IPS-18a (cell line): ENCODE data around the gene UBAC2.
"Not testable (repeated sequence)": the region's sequence is repeated elsewhere in the genome, so short reads cannot be mapped to it uniquely, and the experiment has no call there.

Experiments used
- H3K27ac ChIP-seq: one replicate; pipeline ENCODE4 v1.5.1; 2013; ENCODE audit warnings: low read length
- H3K27me3 ChIP-seq: one replicate; pipeline ENCODE4 v1.6.1; 2013; ENCODE audit warnings: mild to moderate bottlenecking, low read length; ENCODE audit not compliant: control insufficient read depth, insufficient read depth
- H3K36me3 ChIP-seq: one replicate; pipeline ENCODE4 v1.6.1; 2013; ENCODE audit warnings: low read depth, low read length; ENCODE audit not compliant: control insufficient read depth
- H3K4me1 ChIP-seq: one replicate; pipeline ENCODE4 v1.6.1; 2013; ENCODE audit warnings: low read depth, low read length; ENCODE audit not compliant: control insufficient read depth
- H3K4me3 ChIP-seq: one replicate; pipeline ENCODE4 v1.5.1; 2013; ENCODE audit warnings: low read length
- H3K9ac ChIP-seq: one replicate; pipeline ENCODE4 v1.6.1; 2013; ENCODE audit warnings: mild to moderate bottlenecking, low read length, moderate library complexity
- H3K9me3 ChIP-seq: one replicate; pipeline ENCODE4 v1.6.1; 2013; ENCODE audit warnings: low read depth, low read length; ENCODE audit not compliant: control insufficient read depth

UBAC2 gene

DNA sequence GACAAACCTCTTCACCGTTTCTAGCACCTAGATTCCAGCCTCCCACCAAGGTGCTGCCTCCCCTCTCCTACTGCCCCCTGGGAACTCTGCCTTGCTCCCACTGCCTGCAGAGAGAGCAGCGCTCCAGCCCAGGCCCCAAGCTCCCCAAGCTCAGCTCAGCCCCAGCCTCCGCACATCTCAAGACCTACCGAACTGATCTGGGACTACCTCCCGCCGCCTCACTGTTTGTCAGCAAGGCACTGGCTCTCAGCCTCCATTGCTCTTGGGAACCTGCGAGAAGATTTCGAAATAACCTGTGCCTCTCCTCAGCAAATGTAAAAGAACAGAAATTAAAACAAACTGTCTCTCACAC lies 198.9 kb downstream of the UBAC2 start:
- H3K9ac ChIP-seq, result no peak overlapping the region
- no peak overlapping the region for H3K4me3 ChIP-seq
- H3K36me3 ChIP-seq, result no peaks in the 10 kb centered on the region
- H3K27ac ChIP-seq, result no peak overlapping the region
- no peaks in the 10 kb centered on the region for H3K9me3 ChIP-seq
- H3K4me1 ChIP-seq, result no peaks in the 10 kb centered on the region
- no peaks in the 10 kb centered on the region for H3K27me3 ChIP-seq

DNA sequence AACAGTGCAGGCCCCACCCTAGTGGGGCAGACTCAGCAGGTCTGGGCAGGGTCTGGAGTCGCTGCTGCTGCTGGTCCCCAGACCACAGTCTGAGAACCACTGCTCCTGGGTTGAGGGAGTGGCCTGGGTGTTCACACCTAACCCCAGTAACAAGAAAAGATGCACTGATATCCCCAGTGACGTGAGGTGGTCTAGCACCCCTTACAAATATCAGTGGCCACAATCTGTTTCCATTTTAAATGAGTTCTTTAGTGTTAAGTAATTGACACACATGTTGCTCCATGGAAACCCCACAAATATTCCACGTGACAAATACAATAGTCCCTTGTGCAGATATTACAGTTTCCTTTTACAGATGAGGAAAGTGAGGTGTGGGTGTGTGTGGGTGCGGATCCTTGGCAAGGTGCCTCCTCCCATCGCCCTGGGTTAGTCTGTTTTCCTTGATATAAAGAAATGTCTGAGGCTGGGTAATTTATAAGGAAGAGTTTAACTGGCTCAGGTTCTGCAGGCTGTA lies 202.9 kb downstream of the UBAC2 start:
- no peaks in the 10 kb centered on the region for H3K27me3 ChIP-seq
- H3K9ac ChIP-seq, result no peak overlapping the region
- H3K4me3 ChIP-seq, result no peak overlapping the region
- H3K4me1 ChIP-seq, result no peaks in the 10 kb centered on the region
- no peak overlapping the region for H3K27ac ChIP-seq
- no peaks in the 10 kb centered on the region for H3K36me3 ChIP-seq
- no peaks in the 10 kb centered on the region for H3K9me3 ChIP-seq

DNA sequence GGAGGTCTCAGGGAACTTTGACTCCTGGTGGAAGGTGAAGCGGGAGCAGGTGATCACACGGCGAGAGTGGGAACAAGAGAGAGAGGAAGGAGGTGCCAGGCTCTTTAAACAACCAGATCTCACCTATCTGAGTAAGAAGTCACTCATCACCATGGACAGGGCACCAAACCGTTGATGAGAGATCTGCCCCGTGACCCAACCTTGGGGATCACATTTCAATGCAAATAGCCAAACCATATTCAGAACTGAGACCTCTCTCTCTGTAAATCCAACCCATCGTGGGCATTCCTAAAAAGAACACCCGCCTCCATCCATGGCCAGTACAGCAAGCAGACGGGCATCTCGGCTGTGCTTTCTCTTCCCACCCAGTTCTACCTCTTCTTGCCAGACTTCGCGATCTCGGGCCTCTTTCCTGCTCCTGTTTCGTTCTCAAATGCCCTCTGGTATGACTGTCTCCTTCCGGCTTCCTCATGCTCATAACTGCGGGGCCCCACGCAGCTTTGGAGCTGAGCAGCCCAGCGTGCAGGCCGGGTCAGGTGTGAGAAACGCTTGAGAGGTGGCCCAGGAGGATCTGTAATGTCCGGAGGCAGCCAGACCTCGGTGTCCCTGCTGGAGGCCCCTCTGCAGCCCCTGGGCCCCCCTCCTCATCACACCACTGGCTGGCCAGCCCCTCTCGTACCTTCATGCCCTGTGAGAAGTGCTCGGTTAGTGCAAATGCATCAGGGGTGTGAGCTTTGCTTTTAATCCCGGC lies 203.5 kb downstream of the UBAC2 start:
- Histone ChIP-seq H3K27me3 (no peaks in the 10 kb centered on the region), H3K9ac (no peak overlapping the region), H3K36me3 (no peaks in the 10 kb centered on the region), H3K4me3 (no peak overlapping the region), H3K27ac (no peak overlapping the region), H3K9me3 (no peaks in the 10 kb centered on the region), H3K4me1 (no peaks in the 10 kb centered on the region)

DNA sequence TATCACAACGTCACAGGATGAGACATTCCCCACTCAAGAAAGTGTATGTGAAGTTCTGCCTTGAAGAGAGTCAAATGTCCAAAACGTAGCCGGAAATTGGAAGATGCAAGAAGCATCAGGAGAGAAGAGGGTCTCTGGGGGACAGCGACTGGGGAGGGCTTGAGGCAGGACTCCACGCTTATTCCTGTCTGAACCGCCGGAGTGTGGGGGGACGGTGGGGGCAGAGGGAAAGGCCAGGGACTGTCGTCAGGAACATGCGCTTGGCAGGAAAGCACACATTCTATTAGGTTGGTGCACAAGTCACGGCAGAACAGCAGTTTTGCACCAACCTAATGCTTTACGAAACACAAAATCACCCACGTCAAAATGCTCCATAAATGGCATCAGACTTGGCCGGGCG lies 205.3 kb downstream of the UBAC2 start:
- H3K4me1 ChIP-seq, result no peaks in the 10 kb centered on the region
- no peak overlapping the region for H3K27ac ChIP-seq
- no peaks in the 10 kb centered on the region for H3K36me3 ChIP-seq
- H3K9ac ChIP-seq, result no peak overlapping the region
- H3K27me3 ChIP-seq, result no peaks in the 10 kb centered on the region
- no peak overlapping the region for H3K4me3 ChIP-seq
- no peaks in the 10 kb centered on the region for H3K9me3 ChIP-seq

DNA sequence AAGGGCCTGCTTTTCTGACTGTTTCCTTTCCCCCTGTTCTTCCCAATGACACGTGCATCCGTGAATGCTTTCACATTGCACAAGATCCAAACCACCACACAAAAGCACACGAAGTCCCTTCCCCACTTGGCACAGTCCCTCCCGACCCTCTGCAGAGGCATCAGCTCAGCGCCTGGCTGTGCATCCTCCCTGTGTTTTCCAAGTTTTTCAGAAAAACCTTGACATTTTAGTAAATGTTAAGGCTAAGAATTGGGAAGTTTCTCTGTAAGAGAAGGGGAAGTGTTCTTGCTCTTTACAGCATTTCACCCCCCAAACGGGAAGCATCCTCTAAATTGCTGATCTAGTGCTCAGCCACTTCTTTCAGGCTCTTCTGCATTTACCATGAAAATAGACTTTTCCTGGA lies 206.1 kb downstream of the UBAC2 start:
- Histone ChIP-seq H3K4me1 (no peaks in the 10 kb centered on the region), H3K9me3 (no peaks in the 10 kb centered on the region), H3K9ac (no peak overlapping the region), H3K27ac (no peak overlapping the region), H3K27me3 (no peaks in the 10 kb centered on the region), H3K4me3 (no peak overlapping the region), H3K36me3 (no peaks in the 10 kb centered on the region)

DNA sequence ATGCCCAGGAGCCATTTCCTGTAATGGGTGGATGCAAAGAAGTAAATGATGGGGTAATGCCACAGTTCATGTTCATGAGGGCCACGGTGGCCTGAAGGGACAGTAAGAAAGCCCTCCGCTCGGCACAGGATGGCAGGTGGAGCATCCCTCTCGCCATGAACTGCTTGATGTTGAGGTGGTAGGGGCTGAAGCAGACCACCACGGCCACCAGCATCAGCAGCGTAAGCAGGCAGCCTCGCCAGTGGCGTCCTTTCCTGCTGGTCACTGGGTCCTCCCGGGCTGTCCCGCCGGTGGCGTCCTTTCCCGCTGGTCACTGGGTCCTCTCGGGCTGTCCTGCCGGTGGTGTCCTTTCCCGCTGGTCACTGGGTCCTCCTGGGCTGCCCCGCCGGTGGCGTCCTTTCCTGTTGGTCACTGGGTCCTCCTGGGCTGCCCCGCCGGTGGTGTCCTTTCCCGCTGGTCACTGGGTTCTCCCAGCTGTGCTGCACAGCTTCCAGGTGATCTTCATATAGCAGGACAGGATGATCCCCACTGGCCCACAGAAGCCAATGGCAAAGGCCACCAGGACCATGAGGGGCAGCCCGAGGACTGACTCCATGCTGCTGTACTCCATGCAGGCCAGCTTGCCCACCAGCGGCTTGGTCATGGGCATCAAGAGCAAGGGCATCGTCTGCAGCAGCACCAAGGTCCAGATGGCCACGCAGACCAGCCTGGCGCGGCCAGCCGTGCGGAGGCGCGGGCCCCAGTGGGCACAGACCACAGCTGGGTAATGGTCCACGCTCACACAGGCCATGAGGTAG lies 207.4 kb downstream of the UBAC2 start:
- Histone ChIP-seq H3K36me3 (no peaks in the 10 kb centered on the region), H3K4me1 (no peaks in the 10 kb centered on the region), H3K27me3 (no peaks in the 10 kb centered on the region), H3K27ac (no peak overlapping the region), H3K9me3 (no peaks in the 10 kb centered on the region), H3K4me3 (no peak overlapping the region), H3K9ac (no peak overlapping the region)

DNA sequence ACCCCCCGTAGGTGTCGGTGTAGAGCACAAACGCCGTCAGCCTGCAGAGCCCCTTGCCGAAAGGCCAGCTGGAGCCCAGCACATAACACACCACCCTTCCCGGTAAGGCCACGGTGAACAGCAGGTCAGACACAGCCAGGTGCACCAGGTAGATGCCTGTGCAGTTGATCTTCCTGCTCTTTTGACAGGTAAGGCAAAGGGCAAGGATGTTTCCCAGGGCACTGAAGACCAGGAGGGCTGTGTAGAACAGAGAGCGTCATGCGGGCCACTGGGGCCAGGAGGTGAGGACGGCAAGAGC lies 208.0 kb downstream of the UBAC2 start:
- Histone ChIP-seq H3K27ac (no peak overlapping the region), H3K9me3 (no peaks in the 10 kb centered on the region), H3K9ac (no peak overlapping the region), H3K4me1 (no peaks in the 10 kb centered on the region), H3K27me3 (no peaks in the 10 kb centered on the region), H3K36me3 (no peaks in the 10 kb centered on the region), H3K4me3 (no peak overlapping the region)

DNA sequence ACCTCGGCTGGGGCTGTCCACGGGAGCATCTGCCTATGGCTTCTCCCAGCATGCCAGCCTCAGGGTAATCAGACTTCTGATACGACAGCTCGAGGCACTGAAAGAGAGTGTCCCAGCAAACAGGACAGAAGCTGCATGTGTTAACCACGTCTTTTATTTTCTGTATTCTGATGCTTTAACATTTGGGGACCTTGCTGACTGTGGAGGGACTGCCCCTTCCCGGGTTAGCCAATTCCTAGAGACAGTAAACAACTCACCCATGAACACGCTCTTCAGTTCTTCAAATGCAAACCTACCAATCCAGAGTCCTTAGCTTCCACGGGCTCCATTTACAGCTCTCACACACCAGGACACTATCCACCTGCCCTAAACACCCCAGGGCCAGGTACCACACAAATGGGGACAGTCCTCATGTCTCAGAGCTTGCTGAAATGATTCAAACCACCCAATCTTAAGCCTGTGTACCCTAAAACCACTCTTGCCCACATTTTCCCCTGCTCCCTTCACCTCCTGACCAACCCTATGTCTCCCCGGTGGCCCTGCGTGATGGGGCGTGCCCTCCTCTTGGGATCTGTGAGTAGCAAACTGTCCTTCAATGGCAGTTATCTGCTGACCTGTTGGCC lies 208.9 kb downstream of the UBAC2 start:
- H3K4me3 ChIP-seq, H3K4me1 ChIP-seq, H3K27me3 ChIP-seq: not testable (repeated sequence)

DNA sequence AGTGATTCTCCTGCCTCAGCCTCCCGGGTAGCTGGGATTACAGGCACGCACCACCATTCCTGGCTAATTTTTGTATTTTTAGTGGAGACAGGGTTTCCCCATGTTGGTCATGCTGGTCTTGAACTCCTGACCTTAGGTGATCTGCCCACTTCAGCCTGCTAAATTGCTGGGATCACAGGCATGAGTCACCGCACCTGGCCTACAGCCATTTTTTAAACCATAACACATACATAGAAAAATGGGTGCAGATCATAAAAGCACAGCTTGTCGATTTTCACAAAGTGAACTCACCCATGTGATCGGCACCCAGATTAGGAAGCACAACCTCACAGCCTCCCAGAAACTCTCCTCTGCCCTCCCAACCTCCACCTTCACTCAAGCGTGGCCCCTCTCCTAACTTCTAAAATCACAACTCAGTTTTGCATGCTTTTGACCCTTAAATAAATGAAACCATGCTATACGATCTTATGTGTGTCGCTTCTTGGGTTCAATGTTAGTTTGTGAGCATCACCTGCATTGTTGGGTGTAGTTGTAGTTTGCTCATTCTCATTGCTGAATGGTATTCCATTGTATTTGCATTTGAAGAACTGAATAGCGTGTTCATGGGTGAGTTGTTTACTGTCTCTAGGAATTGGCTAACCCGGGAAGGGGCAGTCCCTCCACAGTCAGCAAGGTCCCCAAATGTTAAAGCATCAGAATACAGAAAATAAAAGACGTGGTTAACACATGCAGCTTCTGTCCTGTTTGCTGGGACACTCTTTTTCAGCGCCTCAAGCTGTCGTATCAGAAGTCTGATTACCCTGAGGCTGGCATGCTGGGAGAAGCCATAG lies 210.2 kb downstream of the UBAC2 start:
- H3K4me3 ChIP-seq, H3K4me1 ChIP-seq, H3K36me3 ChIP-seq, H3K27ac ChIP-seq, H3K9ac ChIP-seq, H3K9me3 ChIP-seq, H3K27me3 ChIP-seq: not testable (repeated sequence)

More for the DNA sequence above, 208.9 kb downstream of the UBAC2 start:
- not testable (repeated sequence) for H3K9me3 ChIP-seq, H3K27ac ChIP-seq, H3K9ac ChIP-seq, H3K36me3 ChIP-seq

DNA sequence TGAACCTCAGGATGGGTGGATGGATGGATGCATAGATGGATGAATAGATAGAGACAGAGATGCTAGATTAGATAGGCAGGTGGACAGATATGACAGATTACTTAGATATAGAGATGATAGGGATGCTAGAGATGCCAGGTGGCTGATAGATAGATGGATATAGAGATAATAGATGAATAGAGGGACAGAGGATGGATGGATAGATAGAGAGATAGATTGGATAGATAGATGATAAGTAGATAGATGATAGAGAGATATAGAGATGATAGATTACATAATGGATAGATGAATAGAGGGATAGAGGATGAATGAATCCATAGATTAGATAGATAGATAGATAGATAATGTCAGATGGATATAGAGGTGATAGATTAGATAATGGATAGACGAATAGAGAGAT lies 212.2 kb downstream of the UBAC2 start:
- no peak overlapping the region for H3K27ac ChIP-seq
- peaks cover 9% of the 10 kb centered on the region for H3K4me1 ChIP-seq
- no peaks in the 10 kb centered on the region for H3K9me3 ChIP-seq
- no peak overlapping the region for H3K4me3 ChIP-seq
- no peak overlapping the region for H3K9ac ChIP-seq
- H3K27me3 ChIP-seq, result no peaks in the 10 kb centered on the region
- no peaks in the 10 kb centered on the region for H3K36me3 ChIP-seq
